ENCODE data around the gene NTSR1.

DNA sequence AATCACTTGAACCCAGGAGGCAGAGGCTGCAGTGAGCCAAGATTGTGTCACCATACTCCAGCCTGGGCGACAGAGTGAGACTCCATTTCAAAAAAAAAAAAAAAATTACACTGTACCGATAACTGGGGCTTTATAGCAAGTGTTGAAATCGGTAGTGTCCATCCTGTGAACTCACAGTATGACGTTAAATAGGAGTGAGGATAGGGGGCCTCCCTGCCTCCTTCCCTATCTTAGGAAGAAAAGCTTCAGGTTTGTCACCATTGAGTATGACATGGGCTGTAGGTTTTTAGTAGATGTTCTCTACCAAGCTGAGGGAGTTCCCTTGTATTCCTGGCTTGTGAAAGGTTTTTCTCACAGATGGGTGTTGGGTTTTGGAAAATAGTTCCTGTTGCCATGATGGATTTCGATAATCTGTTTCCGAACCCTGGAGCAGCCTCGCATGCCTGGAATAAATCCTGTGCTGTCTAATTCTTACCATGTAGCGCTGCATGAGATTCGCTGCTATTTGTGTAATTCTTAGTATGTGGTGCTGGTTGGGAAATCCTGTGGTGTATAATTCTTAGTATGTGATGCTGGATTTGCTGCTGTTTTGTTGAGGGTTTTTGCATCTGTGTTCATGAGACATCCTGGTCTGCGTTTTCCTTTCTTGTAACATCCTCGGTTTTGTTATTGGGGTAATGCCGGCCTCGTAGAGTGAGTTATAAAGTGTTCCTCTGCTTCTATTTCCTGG lies 23.6 kb downstream of the NTSR1 start:
- TF ChIP-seq TAF1 (IDR thresholded peaks at IDR 0.05; ENCODE audit: low read depth) (no peak), EZH2 (IDR thresholded peaks at IDR 0.05; ENCODE audit: borderline replicate concordance, insufficient read depth, low read length, poor library complexity, severe bottlenecking) (no peak), POLR2AphosphoS5 (IDR thresholded peaks at IDR 0.05) (no peak), SMC3 (conservative IDR thresholded peaks at IDR 0.05; ENCODE audit: poor library complexity) (no peak)
- TF ChIP-seq, protein P1, sequence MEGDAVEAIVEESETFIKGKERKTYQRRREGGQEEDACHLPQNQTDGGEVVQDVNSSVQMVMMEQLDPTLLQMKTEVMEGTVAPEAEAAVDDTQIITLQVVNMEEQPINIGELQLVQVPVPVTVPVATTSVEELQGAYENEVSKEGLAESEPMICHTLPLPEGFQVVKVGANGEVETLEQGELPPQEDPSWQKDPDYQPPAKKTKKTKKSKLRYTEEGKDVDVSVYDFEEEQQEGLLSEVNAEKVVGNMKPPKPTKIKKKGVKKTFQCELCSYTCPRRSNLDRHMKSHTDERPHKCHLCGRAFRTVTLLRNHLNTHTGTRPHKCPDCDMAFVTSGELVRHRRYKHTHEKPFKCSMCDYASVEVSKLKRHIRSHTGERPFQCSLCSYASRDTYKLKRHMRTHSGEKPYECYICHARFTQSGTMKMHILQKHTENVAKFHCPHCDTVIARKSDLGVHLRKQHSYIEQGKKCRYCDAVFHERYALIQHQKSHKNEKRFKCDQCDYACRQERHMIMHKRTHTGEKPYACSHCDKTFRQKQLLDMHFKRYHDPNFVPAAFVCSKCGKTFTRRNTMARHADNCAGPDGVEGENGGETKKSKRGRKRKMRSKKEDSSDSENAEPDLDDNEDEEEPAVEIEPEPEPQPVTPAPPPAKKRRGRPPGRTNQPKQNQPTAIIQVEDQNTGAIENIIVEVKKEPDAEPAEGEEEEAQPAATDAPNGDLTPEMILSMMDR (IDR thresholded peaks at IDR 0.05; ENCODE audit: poor library complexity, severe bottlenecking): no peak

Data from neural cell (in vitro differentiated cells).